SH-SY5Y (cell line): ENCODE results near the gene DAO.

Experiments
- GATA2 ChIP-seq: IDR thresholded peaks from 2 replicates; pipeline ENCODE4 v1.6.1; 2011; ENCODE audit warnings: mild to moderate bottlenecking, low read depth, low read length
- GATA3 ChIP-seq: IDR thresholded peaks from 2 replicates; pipeline ENCODE4 v1.6.1; 2011; ENCODE audit warnings: low read depth, mild to moderate bottlenecking, low read length, moderate library complexity

DNA sequence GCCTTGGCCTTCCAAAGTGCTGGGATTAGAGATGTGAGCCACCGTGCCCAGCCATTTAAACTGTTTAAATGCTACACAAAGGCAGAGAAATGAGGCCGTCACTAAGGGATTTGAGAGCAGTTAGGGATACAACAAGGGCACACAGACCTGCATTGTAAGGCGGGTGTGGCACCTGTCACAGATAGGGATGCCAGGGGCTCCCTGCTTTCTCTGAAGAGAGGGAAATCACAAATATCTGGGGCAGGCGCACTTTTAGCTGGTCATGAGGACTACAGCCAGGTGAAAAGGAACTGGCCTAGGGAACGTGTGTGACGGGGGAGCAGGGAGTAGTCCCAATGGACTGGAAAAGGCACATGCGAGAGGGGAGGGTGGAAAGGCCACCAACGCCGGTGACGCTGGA is 32.2 kb upstream of the DAO start:
- TF ChIP-seq GATA2: no peak
- no peak for TF ChIP-seq GATA3
